Skeletal muscle satellite cell (primary cell): ENCODE data around the gene G6PD.
"Not testable (repeated sequence)": the region's sequence is repeated elsewhere in the genome, so short reads cannot be mapped to it uniquely, and the experiment has no call there.

Experiments
- H3K27me3 ChIP-seq: 2 replicates; pipeline ENCODE4 v1.7.0; 2013; ENCODE audit warnings: low read length; ENCODE audit not compliant: control insufficient read depth, insufficient read depth
- H3K36me3 ChIP-seq: 2 replicates; pipeline ENCODE4 v1.7.0; 2013; ENCODE audit warnings: mild to moderate bottlenecking, control low read depth, low read length; ENCODE audit not compliant: insufficient read depth
- H3K4me1 ChIP-seq: 2 replicates; pipeline ENCODE4 v1.7.0; 2013; ENCODE audit warnings: low read length; ENCODE audit not compliant: control insufficient read depth, insufficient read depth
- H3K4me2 ChIP-seq: 2 replicates; pipeline ENCODE4 v1.7.0; 2013; ENCODE audit warnings: mild to moderate bottlenecking, low read length
- H3K4me3 ChIP-seq: 2 replicates; pipeline ENCODE4 v1.7.0; 2013; ENCODE audit warnings: low read length
- H3K9ac ChIP-seq: 2 replicates; pipeline ENCODE4 v1.7.0; 2013; ENCODE audit warnings: mild to moderate bottlenecking, low read depth, low read length, moderate library complexity
- H3K9me3 ChIP-seq: replicated peaks from 2 replicates; pipeline ENCODE4 v1.7.0; 2013; ENCODE audit warnings: mild to moderate bottlenecking, control low read depth, low read length

The G6PD gene

DNA sequence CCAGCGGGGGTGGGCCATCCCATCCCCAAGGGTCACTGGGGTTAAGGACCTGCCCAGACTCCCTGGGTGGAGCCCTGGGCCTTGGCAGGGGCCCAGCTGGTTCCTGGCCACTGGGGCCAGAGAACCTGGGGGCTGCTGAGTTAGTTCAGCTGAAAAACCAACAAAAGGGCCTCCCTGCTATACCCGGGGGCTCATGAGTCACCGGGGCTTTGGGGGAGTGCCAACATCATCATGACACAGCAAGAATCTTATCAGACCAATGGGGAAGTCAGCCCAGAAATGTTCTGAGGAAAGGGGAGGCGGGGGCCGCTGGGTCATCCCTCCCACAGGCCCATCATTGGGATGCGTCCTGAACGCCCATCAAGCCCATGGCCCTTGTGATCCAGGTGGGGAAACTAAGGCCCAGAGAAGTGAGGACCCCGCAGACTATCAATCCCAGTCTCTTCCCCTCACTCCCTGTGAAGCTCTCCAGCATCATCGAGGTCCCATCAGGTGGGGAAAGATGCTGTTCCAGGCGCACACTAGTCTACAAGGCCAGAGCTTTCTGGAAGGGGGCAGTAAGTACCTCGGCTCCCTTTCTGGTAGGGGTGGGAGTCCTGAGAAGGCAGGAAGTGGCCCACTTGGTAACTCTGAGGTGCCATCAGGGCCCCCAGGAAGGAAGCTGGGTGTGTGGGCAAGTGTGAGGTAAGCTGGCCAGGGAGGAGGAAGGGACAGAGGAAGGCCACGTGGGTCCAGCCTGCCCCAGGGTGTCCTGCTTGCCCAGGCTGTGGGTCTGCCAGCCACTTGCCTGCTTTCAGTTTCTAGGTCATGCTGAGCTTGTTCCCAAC, 4.5 kb downstream of the G6PD start:
- Histone ChIP-seq H3K4me2 (peak overlapping the region; percentile 54), H3K4me1 (peaks cover 37% of the 10 kb centered on the region), H3K36me3 (peaks cover 29% of the 10 kb centered on the region)

DNA sequence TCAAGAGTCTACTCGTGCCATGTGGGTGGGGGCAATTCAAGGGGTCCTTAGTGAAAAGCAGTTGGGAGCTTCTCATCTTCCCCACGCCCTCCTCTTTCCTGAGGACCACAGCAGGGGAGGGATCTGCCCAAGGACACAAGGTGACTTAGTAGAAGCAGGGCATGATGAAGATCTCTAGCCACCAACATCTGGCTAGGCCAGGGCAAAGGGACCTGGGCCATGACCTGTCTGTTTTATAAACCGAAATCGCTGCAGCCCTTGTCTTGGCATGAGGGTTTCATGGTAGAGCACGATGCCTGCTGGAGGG, 5.1 kb downstream of the G6PD start:
- peak overlapping the region; percentile 78 for H3K9ac ChIP-seq
- peak overlapping the region; percentile 54 for H3K4me2 ChIP-seq
- H3K9me3 ChIP-seq: no peaks in the 10 kb centered on the region
- peak overlapping the region; percentile 27 for H3K4me3 ChIP-seq
- peaks cover 37% of the 10 kb centered on the region for H3K4me1 ChIP-seq
- peaks cover 29% of the 10 kb centered on the region for H3K36me3 ChIP-seq
- H3K27me3 ChIP-seq: no peaks in the 10 kb centered on the region

More for the DNA sequence above, 4.5 kb downstream of the G6PD start:
- Histone ChIP-seq H3K9ac (peak overlapping the region; percentile 78), H3K9me3 (no peaks in the 10 kb centered on the region), H3K27me3 (no peaks in the 10 kb centered on the region), H3K4me3 (peak overlapping the region; percentile 36)

DNA sequence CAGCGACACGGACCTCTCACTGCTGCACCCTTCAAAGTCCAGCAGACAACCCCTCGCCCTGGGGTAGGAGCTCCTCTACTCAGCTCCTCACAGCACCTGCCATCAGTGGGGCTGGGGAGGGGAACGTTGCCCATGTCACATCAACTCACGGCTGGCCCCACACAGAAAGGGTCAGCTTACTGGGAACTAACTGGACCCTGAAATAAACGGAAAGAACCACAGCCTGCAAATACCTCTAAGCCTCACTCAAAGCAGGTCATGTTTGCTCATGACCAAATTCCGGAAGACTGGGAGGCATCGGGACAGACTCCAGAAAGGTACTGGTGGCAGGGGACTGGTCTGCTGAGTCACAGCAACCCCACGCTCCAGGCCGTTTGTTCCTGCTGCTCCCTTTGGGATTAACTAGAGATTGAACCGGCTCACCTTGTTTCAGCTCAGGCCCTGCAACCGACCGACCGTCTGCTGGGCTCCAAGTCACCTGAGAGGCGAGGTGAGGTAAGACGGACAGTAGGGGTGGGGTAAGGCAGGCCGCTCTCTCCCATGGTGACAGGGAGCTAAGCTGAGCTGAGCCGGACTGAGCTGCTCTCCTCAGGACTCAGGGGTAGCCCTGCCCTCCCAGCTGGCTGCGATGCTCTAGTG, 5.6 kb downstream of the G6PD start:
- Histone ChIP-seq H3K4me3 (peak overlapping the region; percentile 27), H3K36me3 (peaks cover 29% of the 10 kb centered on the region), H3K4me1 (peaks cover 37% of the 10 kb centered on the region), H3K9ac (peak overlapping the region; percentile 78), H3K9me3 (no peaks in the 10 kb centered on the region), H3K4me2 (peak overlapping the region; percentile 54), H3K27me3 (no peaks in the 10 kb centered on the region)

DNA sequence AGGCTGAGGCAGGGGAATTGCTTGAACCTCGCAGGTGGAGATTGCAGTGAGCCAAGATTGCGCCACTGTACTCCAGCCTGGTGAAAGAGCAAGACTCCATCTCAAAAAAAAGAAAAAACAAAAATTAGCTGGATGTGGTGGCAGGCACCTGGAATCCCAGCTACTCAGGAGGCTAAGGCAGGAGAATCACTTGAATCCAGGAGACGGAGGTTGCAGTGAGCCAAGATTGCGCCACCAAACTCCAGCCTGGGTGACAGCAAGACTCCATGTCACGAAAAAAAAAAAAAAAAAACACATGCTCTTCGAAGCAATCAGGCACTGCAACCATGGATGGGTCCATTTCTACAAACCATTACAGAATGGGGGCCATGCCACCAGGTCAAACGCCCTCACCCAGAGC, 6.3 kb downstream of the G6PD start:
- not testable (repeated sequence) for H3K9me3 ChIP-seq, H3K4me2 ChIP-seq, H3K9ac ChIP-seq, H3K27me3 ChIP-seq, H3K4me3 ChIP-seq
- Histone ChIP-seq H3K4me1 (peaks cover 37% of the 10 kb centered on the region), H3K36me3 (peaks cover 29% of the 10 kb centered on the region)

DNA sequence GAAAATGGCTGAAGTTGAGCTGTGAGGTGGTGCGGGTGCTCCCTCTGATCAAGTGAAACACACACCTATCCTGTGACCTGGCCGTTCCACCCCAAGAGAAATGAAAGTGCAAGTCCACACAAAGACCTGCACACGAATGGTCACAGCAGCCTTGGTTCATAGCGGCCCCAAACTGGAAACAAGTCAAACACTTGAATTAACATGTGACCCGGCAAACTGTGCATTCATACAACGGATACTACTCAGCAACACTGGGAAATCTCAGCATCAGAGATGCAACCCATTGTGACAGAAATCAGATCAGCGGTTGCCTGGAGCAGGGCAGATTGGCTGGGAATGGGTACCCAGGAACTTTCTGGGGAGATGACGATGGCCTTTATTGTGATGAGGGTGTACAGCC, 7.6 kb downstream of the G6PD start:
- H3K4me3 ChIP-seq: no peak overlapping the region
- no peaks in the 10 kb centered on the region for H3K9me3 ChIP-seq
- no peak overlapping the region for H3K9ac ChIP-seq

DNA sequence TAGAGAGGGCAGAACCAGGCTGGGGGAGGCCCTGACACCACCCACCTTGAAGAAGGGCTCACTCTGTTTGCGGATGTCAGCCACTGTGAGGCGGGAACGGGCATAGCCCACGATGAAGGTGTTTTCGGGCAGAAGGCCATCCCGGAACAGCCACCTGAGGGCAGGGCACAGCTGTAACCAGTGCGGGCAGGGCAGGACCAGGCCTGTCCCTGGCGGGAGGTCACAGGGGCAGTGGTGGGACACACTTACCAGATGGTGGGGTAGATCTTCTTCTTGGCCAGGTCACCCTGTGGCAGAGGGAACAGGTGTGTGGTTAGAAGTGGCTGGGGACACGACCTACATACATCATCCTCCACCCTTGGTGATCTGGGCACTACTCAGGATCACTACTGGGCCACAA, 10.8 kb downstream of the G6PD start:
- no peaks in the 10 kb centered on the region for H3K27me3 ChIP-seq
- H3K4me1 ChIP-seq: peaks cover 8% of the 10 kb centered on the region
- H3K9me3 ChIP-seq: no peaks in the 10 kb centered on the region
- H3K36me3 ChIP-seq: peaks cover 42% of the 10 kb centered on the region
- H3K4me2 ChIP-seq: no peak overlapping the region
- H3K9ac ChIP-seq: no peak overlapping the region
- H3K4me3 ChIP-seq: no peak overlapping the region

More for the DNA sequence above, 7.6 kb downstream of the G6PD start:
- H3K36me3 ChIP-seq: peaks cover 29% of the 10 kb centered on the region
- H3K4me1 ChIP-seq: peaks cover 34% of the 10 kb centered on the region
- H3K4me2 ChIP-seq: no peak overlapping the region
- H3K27me3 ChIP-seq: no peaks in the 10 kb centered on the region

DNA sequence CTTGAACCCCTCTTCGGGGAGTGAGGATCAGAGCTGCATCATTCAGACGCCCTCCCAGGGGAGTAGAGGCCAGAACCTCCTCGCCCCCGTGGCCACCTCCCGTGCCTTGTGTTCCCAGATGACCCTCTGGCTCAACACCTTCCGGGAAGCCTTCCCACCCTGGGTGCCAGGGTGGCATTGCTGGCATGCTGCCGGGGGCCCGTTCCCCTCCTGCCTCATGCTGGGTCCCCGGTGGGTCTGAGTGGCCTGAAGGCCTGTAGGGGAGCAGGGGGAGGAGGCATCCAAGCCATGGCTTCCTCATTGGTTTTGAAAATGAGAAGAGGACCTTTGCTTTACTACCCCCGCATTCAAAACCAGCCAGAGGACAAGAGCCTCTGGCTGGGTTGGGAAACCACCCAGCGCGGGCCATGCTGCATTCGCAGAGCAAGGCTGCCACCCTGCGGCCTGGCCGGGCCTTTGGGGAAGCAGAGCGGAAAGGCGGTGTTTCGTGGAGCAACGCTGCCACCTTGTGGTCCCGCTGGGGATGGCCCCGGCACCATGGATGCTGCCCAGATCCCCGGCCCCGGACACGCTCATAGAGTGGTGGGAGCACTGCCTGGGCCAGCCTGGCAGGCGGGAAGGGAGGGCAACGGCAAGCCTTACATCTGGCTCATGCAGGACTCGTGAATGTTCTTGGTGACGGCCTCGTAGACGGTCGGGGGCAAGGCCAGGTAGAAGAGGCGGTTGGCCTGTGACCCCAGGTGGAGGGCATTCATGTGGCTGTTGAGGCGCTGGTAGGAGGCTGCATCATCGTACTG, 11.9 kb downstream of the G6PD start:
- Histone ChIP-seq H3K4me1 (peaks cover 5% of the 10 kb centered on the region), H3K36me3 (peaks cover 40% of the 10 kb centered on the region), H3K9ac (no peak overlapping the region), H3K4me3 (no peak overlapping the region), H3K4me2 (no peak overlapping the region), H3K9me3 (no peaks in the 10 kb centered on the region), H3K27me3 (no peaks in the 10 kb centered on the region)

DNA sequence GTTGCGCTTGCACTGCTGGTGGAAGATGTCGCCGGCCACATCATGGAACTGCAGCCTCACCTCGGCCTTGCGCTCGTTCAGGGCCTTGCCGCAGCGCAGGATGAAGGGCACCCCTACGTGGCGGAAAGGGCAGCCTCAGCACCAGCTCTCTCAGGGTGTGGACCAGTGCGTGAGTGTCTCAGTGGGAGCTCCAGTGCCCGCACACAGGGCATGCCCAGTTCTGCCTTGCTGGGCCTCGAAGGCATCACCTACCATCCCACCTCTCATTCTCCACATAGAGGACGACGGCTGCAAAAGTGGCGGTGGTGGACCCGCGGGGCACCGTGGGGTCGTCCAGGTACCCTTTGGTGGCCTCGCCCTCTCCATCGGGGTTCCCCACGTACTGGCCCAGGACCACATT, 14.0 kb downstream of the G6PD start:
- Histone ChIP-seq H3K27me3 (no peaks in the 10 kb centered on the region), H3K4me1 (peaks cover 10% of the 10 kb centered on the region), H3K9ac (no peak overlapping the region), H3K9me3 (no peaks in the 10 kb centered on the region), H3K36me3 (peaks cover 35% of the 10 kb centered on the region), H3K4me2 (no peak overlapping the region), H3K4me3 (no peak overlapping the region)

DNA sequence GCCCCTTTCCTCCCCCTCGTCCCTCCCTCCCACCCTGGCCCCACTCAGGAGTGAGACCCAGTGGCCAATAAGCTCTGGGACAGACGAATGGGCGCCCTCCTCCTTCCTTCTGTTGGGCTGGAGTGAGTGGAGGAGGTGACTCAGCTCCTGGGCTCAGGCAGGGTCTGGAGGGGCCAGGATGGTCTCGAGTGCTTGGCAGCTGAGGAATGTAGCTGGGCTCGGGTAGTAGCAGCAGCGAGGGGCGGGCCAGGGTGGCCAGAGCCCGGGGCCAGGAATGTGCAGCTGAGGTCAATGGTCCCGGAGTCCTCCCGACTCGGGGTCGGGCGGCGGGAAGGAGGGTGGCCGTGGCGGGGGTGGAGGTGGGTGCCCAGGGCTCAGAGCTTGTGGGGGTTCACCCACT, 15.0 kb downstream of the G6PD start:
- Histone ChIP-seq H3K9me3 (no peaks in the 10 kb centered on the region), H3K9ac (no peak overlapping the region), H3K4me1 (peaks cover 19% of the 10 kb centered on the region), H3K4me3 (no peak overlapping the region), H3K27me3 (no peaks in the 10 kb centered on the region), H3K4me2 (no peak overlapping the region), H3K36me3 (peaks cover 35% of the 10 kb centered on the region)

DNA sequence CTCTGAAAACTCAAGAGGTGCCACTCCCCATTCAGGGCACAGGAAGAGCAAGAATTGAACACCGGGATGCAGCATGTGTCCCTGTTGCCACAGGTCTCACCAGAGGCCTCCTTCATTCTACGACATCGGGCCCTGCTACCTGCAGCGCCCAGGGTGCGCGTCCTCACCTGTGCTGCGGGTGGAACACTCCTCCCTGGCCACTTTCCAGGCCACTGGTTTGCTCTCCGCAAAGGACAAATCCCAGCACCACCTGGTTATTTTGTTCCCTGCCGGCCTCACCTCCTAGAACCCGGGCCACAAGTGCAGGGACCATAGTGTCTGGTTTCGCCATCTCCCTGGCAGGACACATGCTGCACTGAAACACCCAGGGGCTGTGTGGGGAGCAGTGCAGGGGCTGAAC, 16.4 kb downstream of the G6PD start:
- peaks cover 34% of the 10 kb centered on the region for H3K36me3 ChIP-seq
- no peak overlapping the region for H3K9ac ChIP-seq
- H3K4me1 ChIP-seq: peaks cover 19% of the 10 kb centered on the region
- H3K4me3 ChIP-seq: no peak overlapping the region
- no peaks in the 10 kb centered on the region for H3K27me3 ChIP-seq
- H3K4me2 ChIP-seq: no peak overlapping the region
- H3K9me3 ChIP-seq: no peaks in the 10 kb centered on the region

DNA sequence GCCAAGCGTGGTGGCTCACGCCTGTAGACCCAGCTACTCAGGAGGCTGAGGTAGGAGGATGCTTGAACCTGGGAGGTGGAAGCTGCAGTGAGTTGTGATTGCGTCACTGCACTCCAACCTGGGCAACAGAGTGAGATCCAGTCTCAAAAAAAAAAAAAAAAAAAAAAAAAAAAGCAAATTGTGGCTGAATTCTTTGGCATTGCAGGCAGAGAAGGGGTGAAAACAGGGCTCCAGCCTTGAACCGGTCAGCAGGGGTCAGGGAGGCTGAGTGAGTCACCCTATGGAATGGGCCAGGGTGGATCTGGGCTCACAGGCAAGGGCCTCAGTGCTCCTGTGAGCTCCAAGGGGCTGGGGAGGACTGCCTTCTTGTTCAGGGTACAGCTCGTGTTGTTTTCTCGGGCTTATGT, 17.4 kb downstream of the G6PD start:
- no peak overlapping the region for H3K4me3 ChIP-seq
- H3K4me1 ChIP-seq: peaks cover 14% of the 10 kb centered on the region
- H3K4me2 ChIP-seq: no peak overlapping the region
- no peak overlapping the region for H3K9ac ChIP-seq
- no peaks in the 10 kb centered on the region for H3K27me3 ChIP-seq
- no peaks in the 10 kb centered on the region for H3K9me3 ChIP-seq
- H3K36me3 ChIP-seq: peaks cover 28% of the 10 kb centered on the region
